CD4-positive, CD25-positive, alpha-beta regulatory T cell (primary cell): ENCODE data around the gene ZNF750. TPM values are rescaled to one million over a fixed set of nuclear protein-coding genes. Genes with fewer than 3 reads are reported as not detected.
A peak's percentile ranks its signal among the peaks of the same experiment; 100 is the strongest.
"Not testable (repeated sequence)": the region's sequence is repeated elsewhere in the genome, so short reads cannot be mapped to it uniquely, and the experiment has no call there.

Experiments
- ATAC-seq, 2 donors: fragments of 150-1000 bp; cut with Tn5 transposase; one replicate each; pipeline ENCODE4 v1.10.0; 2021; ENCODE audit warnings: low read depth in 2 of 2, moderate number of reproducible peaks in 2 of 2, moderate library complexity in 1 of 2
- DNase-seq, 3 donors: peaks; one replicate each; pipeline versions ENCODE4 v3.0.0 to v3.0.0-alpha.2; 2012 to 2022; ENCODE audit warnings: mixed read lengths in 1 of 3
- H3K27ac ChIP-seq: one replicate; pipeline ENCODE4 v1.7.0; 2013; ENCODE audit warnings: mild to moderate bottlenecking, low read length; ENCODE audit not compliant: insufficient read depth, poor library complexity, severe bottlenecking
- H3K27me3 ChIP-seq: one replicate; pipeline ENCODE4 v1.7.0; 2013; ENCODE audit warnings: low read length; ENCODE audit not compliant: control insufficient read depth, insufficient read depth
- H3K36me3 ChIP-seq: one replicate; pipeline ENCODE4 v1.7.0; 2013; ENCODE audit warnings: mild to moderate bottlenecking, low read length, moderate library complexity; ENCODE audit not compliant: control insufficient read depth, insufficient read depth
- H3K4me1 ChIP-seq: 2 replicates; pipeline ENCODE4 v1.7.0; 2013; ENCODE audit warnings: mild to moderate bottlenecking, low read length; ENCODE audit not compliant: insufficient read depth, control insufficient read depth, poor library complexity, severe bottlenecking
- H3K4me3 ChIP-seq: one replicate; pipeline ENCODE4 v1.7.0; 2013; ENCODE audit warnings: low read depth, mild to moderate bottlenecking, low read length, moderate library complexity
- H3K9me3 ChIP-seq, 2 experiments: 1 replicate in 1 of 2; 2 replicates in 1 of 2; pipeline ENCODE4 v1.7.0; 2013; ENCODE audit warnings: low read length in 2 of 2, mild to moderate bottlenecking in 1 of 2, moderate library complexity in 1 of 2; ENCODE audit not compliant: control insufficient read depth in 2 of 2
- H3K27ac Mint-ChIP-seq, 3 donors: one replicate each; pipeline ENCODE4 v1.8.0; 2020 to 2022; ENCODE audit warnings: mild to moderate bottlenecking in 3 of 3, mixed read lengths in 3 of 3, moderate library complexity in 2 of 3
- H3K27me3 Mint-ChIP-seq: one replicate; pipeline ENCODE4 v1.8.0; 2022; ENCODE audit warnings: mild to moderate bottlenecking, mixed read lengths
- H3K36me3 Mint-ChIP-seq: one replicate; pipeline ENCODE4 v1.8.0; 2020; ENCODE audit warnings: mixed read lengths
- H3K4me1 Mint-ChIP-seq, 4 donors: one replicate each; pipeline ENCODE4 v1.8.0; 2020 to 2022; ENCODE audit warnings: mixed read lengths in 4 of 4, mild to moderate bottlenecking in 1 of 4
- H3K4me3 Mint-ChIP-seq, 4 donors: one replicate each; pipeline ENCODE4 v1.8.0; 2020 to 2022; ENCODE audit warnings: mild to moderate bottlenecking in 4 of 4, mixed read lengths in 4 of 4, moderate library complexity in 3 of 4
- H3K9me3 Mint-ChIP-seq, 7 donors: one replicate each; pipeline ENCODE4 v1.8.0; 2020 to 2022; ENCODE audit warnings: mixed read lengths in 7 of 7, mild to moderate bottlenecking in 3 of 7, moderate library complexity in 2 of 7
- polyA plus RNA-seq, 4 donors: library from polyadenylated mRNA; unstranded; fragments of 300-500 nt; fragmentation: Illumina TruSeq; gene quantifications; one replicate each; pipeline ENCODE4 v1.2.3, GENCODE V29; 2021
- total RNA-seq: library from RNA; stranded (reverse); gene quantifications from one replicate; pipeline ENCODE4 v1.2.3, GENCODE V29; 2022

ZNF750 gene
- total and polyA plus RNA-seq, 5 donors from 2014 or later = 0.07 TPM; not detected in 4

GRCh38 chr17:82790391-82790790, 49.4 kb downstream of the ZNF750 start:
- Mint-ChIP-seq H3K9me3 (no peaks in the 10 kb centered on the region), H3K36me3 (peaks cover 18% of the 10 kb centered on the region)

GRCh38 chr17:82789806-82790205, 50.0 kb downstream of the ZNF750 start:
- H3K4me3 ChIP-seq = no peak overlapping the region
- H3K4me1 ChIP-seq = no peaks in the 10 kb centered on the region
- Mint-ChIP-seq H3K27ac (peak overlapping the region in 1 of 3 donors; percentile 55), H3K9me3 (no peaks in the 10 kb centered on the region), H3K36me3 (peaks cover 18% of the 10 kb centered on the region), H3K4me3 (no peak overlapping the region), H3K4me1 (peaks cover 0 to 11% (median 3%) of the 10 kb centered on the region in 4 donors), H3K27me3 (no peaks in the 10 kb centered on the region)
- no peaks in the 10 kb centered on the region for H3K27me3 ChIP-seq
- no peaks in the 10 kb centered on the region for H3K9me3 ChIP-seq
- ATAC-seq (no peak), DNase-seq (no peak)
- H3K27ac ChIP-seq = no peak overlapping the region
- peaks cover 3% of the 10 kb centered on the region for H3K36me3 ChIP-seq

More at GRCh38 chr17:82790391-82790790, 49.4 kb downstream of the ZNF750 start:
- ATAC-seq (no peak), DNase-seq (no peak)
- Mint-ChIP-seq H3K4me3 (peak overlapping the region in 1 of 4 donors; percentile 27), H3K4me1 (peaks cover 0 to 11% (median 4%) of the 10 kb centered on the region in 4 donors), H3K27me3 (no peaks in the 10 kb centered on the region), H3K27ac (no peak overlapping the region)
- H3K9me3 ChIP-seq = no peaks in the 10 kb centered on the region
- no peak overlapping the region for H3K27ac ChIP-seq
- no peaks in the 10 kb centered on the region for H3K27me3 ChIP-seq
- no peak overlapping the region for H3K4me3 ChIP-seq
- H3K36me3 ChIP-seq = peaks cover 6% of the 10 kb centered on the region
- no peaks in the 10 kb centered on the region for H3K4me1 ChIP-seq

- Mint-ChIP-seq H3K27ac (peak overlapping the region in 1 of 3 donors; percentile 21), H3K4me1 (peaks cover 0 to 11% (median 3%) of the 10 kb centered on the region in 4 donors), H3K4me3 (no peak overlapping the region), H3K9me3 (no peaks in the 10 kb centered on the region), H3K27me3 (no peaks in the 10 kb centered on the region), H3K36me3 (peaks cover 21% of the 10 kb centered on the region)
- ATAC-seq (no peak), DNase-seq (no peak)
- Histone ChIP-seq H3K9me3 (no peaks in the 10 kb centered on the region), H3K36me3 (peaks cover 3% of the 10 kb centered on the region), H3K27ac (no peak overlapping the region), H3K4me3 (no peak overlapping the region), H3K27me3 (no peaks in the 10 kb centered on the region), H3K4me1 (no peaks in the 10 kb centered on the region)
These were observed 50.7 kb downstream of the ZNF750 start for GRCh38 chr17:82789051-82789592.

- Mint-ChIP-seq H3K27ac (peak overlapping the region in 1 of 3 donors; percentile 74), H3K4me1 (peaks cover 0 to 11% (median 3%) of the 10 kb centered on the region in 4 donors), H3K4me3 (no peak overlapping the region), H3K36me3 (peaks cover 21% of the 10 kb centered on the region), H3K27me3 (no peaks in the 10 kb centered on the region), H3K9me3 (no peaks in the 10 kb centered on the region)
- no peaks in the 10 kb centered on the region for H3K4me1 ChIP-seq
- H3K36me3 ChIP-seq = peaks cover 6% of the 10 kb centered on the region
- DNase-seq (no peak), ATAC-seq (no peak)
- H3K27me3 ChIP-seq = no peaks in the 10 kb centered on the region
- H3K4me3 ChIP-seq = no peak overlapping the region
- no peaks in the 10 kb centered on the region for H3K9me3 ChIP-seq
- no peak overlapping the region for H3K27ac ChIP-seq
These were observed 51.4 kb downstream of the ZNF750 start for GRCh38 chr17:82788206-82789001.

- Histone ChIP-seq H3K36me3 (peaks cover 11% of the 10 kb centered on the region), H3K27ac (no peak overlapping the region), H3K4me3 (no peak overlapping the region), H3K27me3 (no peaks in the 10 kb centered on the region), H3K9me3 (no peaks in the 10 kb centered on the region), H3K4me1 (no peaks in the 10 kb centered on the region)
- Mint-ChIP-seq H3K27ac (no peak overlapping the region), H3K9me3 (no peaks in the 10 kb centered on the region), H3K4me1 (peaks cover 0 to 8% (median 4%) of the 10 kb centered on the region in 4 donors), H3K27me3 (no peaks in the 10 kb centered on the region), H3K4me3 (no peak overlapping the region), H3K36me3 (peaks cover 21% of the 10 kb centered on the region)
- ATAC-seq = no peak
- no peak for DNase-seq
These were observed 52.6 kb downstream of the ZNF750 start for GRCh38 chr17:82787081-82787848.

- no peaks in the 10 kb centered on the region for H3K9me3 Mint-ChIP-seq
- DNase-seq (no peak), ATAC-seq (no peak)
- H3K36me3 Mint-ChIP-seq = peaks cover 22% of the 10 kb centered on the region
- peaks cover 5 to 11% (median 9%) of the 10 kb centered on the region in 4 donors for H3K4me1 Mint-ChIP-seq
- Histone ChIP-seq H3K9me3 (no peaks in the 10 kb centered on the region), H3K4me1 (no peaks in the 10 kb centered on the region), H3K27ac (no peak overlapping the region), H3K36me3 (peaks cover 9% of the 10 kb centered on the region), H3K4me3 (no peak overlapping the region), H3K27me3 (no peaks in the 10 kb centered on the region)
- H3K4me3 Mint-ChIP-seq = no peak overlapping the region
- H3K27me3 Mint-ChIP-seq = no peaks in the 10 kb centered on the region
- H3K27ac Mint-ChIP-seq = no peak overlapping the region
These were observed 53.4 kb downstream of the ZNF750 start for GRCh38 chr17:82786427-82786826.

- not testable (repeated sequence) for H3K4me3 Mint-ChIP-seq, H3K27me3 Mint-ChIP-seq, H3K27me3 ChIP-seq, H3K27ac Mint-ChIP-seq, DNase-seq, H3K36me3 ChIP-seq, H3K4me3 ChIP-seq, H3K27ac ChIP-seq, H3K9me3 ChIP-seq, H3K9me3 Mint-ChIP-seq, ATAC-seq, H3K4me1 ChIP-seq
- Mint-ChIP-seq H3K4me1 (peaks cover 5 to 11% (median 9%) of the 10 kb centered on the region in 4 donors), H3K36me3 (peaks cover 20% of the 10 kb centered on the region)
These were observed 54.2 kb downstream of the ZNF750 start for GRCh38 chr17:82785581-82785980.
